HepG2 (cell line): ENCODE results near the gene TMF1. TPM values are rescaled to one million over a fixed set of nuclear protein-coding genes. Genes with fewer than 3 reads are reported as not detected.

Source experiments
- HOXA3 ChIP-seq: sonication (generic); formaldehyde crosslinking; IDR thresholded peaks from 2 replicates; pipeline ENCODE4 v1.5.0; 2020; ENCODE audit warnings: missing genetic modification reagents
- PLRG1 ChIP-seq: fragments of 450-650 bp; conservative IDR thresholded peaks from 2 replicates; pipeline ENCODE4 v1.6.1; 2016
- SCMH1 ChIP-seq: sonication (generic); formaldehyde crosslinking; IDR thresholded peaks from 2 replicates; pipeline ENCODE4 v1.9.0; 2021; ENCODE audit warnings: missing genetic modification reagents, mild to moderate bottlenecking, borderline replicate concordance
- SNAPC2 ChIP-seq: sonication (generic); formaldehyde crosslinking; IDR thresholded peaks from 2 replicates; pipeline ENCODE4 v1.8.1; 2022; ENCODE audit warnings: mild to moderate bottlenecking, missing genetic modification reagents
- THRA ChIP-seq: sonication (generic); formaldehyde crosslinking; IDR thresholded peaks from 2 replicates; pipeline ENCODE4 v1.4.0; 2020; ENCODE audit warnings: missing genetic modification reagents, borderline replicate concordance
- ZBTB40 ChIP-seq, 2 experiments: fragments of 450-650 bp in 1 of 2; sonication (generic) in 1 of 2; formaldehyde crosslinking in 1 of 2; IDR thresholded peaks; 2 replicates each; pipeline versions ENCODE4 v1.6.1 to v1.8.0; 2016 to 2022; ENCODE audit warnings: antibody characterized with exemption in 1 of 2, mild to moderate bottlenecking in 1 of 2, missing genetic modification reagents in 1 of 2
- ZBTB46 ChIP-seq: sonication (generic); formaldehyde crosslinking; IDR thresholded peaks from 2 replicates; pipeline ENCODE4 v1.4.0; 2020; ENCODE audit warnings: mild to moderate bottlenecking, missing genetic modification reagents, borderline replicate concordance
- ZNF558 ChIP-seq: sonication (generic); formaldehyde crosslinking; IDR thresholded peaks from 2 replicates; pipeline ENCODE4 v1.9.0; 2022; ENCODE audit warnings: mild to moderate bottlenecking, missing genetic modification reagents, borderline replicate concordance
- polyA plus RNA-seq, 8 experiments: library from polyadenylated mRNA; depleted of rRNA in 3 of 8; stranded (reverse) in 7 of 8; unstranded in 1 of 8; fragments of >200 nt; fragmentation: Illumina TruSeq in 4 of 8; extraction: Trizol in 4 of 8; gene quantifications; 2 replicates each; pipeline versions ENCODE4 v1.2.1 to v1.2.3, GENCODE V29; 2011 to 2016; ENCODE audit warnings: low read depth in 4 of 8, missing spikeins in 1 of 8, mixed read lengths in 1 of 8; ENCODE audit not compliant: insufficient read depth in 1 of 8
- total RNA-seq, 5 experiments: library from RNA; depleted of rRNA; stranded (reverse); fragments of >200 nt; fragmentation: Illumina TruSeq; extraction: Trizol; gene quantifications; 2 replicates each; pipeline ENCODE4 v1.2.3, GENCODE V29; 2016; ENCODE audit warnings: low read depth in 1 of 5
- TF ChIP-seq, protein P1 (sequence below): sonication (generic); formaldehyde crosslinking; IDR thresholded peaks from 2 replicates; pipeline ENCODE4 v1.4.0; 2020; ENCODE audit warnings: mild to moderate bottlenecking, missing genetic modification reagents
- TF ChIP-seq, protein P2 (sequence below): sonication (generic); formaldehyde crosslinking; IDR thresholded peaks from 2 replicates; pipeline ENCODE4 v1.5.0; 2020; ENCODE audit warnings: missing genetic modification reagents

Gene TMF1
- total and polyA plus RNA-seq, 2 of the 13 experiments (the other 11 are each of a cell fraction or from before 2014, with no cell fraction given): 12.1 to 38.4 TPM

DNA sequence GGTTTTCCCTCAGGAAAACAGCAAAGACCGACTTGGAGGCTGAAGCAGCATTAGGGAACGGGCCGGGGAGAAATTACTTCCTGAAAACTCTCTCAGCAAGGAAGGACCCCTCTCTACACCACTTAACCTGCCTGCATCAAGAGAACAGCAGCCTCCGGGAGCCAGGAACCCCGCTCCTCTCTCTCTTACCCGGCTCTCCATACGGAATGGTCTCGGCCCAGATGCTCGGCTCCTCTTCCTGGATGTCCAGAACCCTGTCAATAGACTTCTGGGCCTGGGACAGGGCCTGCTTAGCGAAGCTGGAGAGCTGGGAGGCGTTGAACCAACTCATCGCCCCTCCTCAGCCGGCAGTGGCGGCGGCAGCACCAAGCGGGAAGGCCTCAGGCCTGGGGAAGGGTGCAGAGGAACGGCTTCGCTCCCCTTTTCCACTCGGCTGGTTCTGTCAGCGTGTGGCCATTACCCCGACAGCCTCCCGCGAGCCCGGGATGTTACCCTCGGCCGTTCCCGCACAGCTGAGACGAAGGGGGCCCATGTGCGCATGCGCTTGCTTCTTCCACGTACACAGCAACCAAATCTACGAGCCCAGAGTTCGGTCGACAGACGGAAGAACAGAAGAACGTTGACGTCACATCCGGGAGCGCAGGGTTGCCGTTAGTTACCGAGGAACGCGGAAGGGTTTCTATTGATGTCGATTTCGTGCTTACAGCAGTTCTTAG is at the start of gene TMF1 (continued):
- TF ChIP-seq ZNF558 (CRISPR knock-in tag) (no peak), ZBTB46 (CRISPR knock-in tag) (no peak), PLRG1 (no peak), SNAPC2 (CRISPR knock-in tag) (no peak), ZBTB40 (IDR thresholded peaks at IDR 0.05) (peak; percentile 66), ZBTB40 (CRISPR knock-in tag; IDR thresholded peaks at IDR 0.05) (peak; percentile 78), HOXA3 (CRISPR knock-in tag) (peak; percentile 87), THRA (CRISPR knock-in tag) (no peak; the same call in 1 of the 2 replicates), SCMH1 (CRISPR knock-in tag) (no peak)
- TF ChIP-seq, protein P1, sequence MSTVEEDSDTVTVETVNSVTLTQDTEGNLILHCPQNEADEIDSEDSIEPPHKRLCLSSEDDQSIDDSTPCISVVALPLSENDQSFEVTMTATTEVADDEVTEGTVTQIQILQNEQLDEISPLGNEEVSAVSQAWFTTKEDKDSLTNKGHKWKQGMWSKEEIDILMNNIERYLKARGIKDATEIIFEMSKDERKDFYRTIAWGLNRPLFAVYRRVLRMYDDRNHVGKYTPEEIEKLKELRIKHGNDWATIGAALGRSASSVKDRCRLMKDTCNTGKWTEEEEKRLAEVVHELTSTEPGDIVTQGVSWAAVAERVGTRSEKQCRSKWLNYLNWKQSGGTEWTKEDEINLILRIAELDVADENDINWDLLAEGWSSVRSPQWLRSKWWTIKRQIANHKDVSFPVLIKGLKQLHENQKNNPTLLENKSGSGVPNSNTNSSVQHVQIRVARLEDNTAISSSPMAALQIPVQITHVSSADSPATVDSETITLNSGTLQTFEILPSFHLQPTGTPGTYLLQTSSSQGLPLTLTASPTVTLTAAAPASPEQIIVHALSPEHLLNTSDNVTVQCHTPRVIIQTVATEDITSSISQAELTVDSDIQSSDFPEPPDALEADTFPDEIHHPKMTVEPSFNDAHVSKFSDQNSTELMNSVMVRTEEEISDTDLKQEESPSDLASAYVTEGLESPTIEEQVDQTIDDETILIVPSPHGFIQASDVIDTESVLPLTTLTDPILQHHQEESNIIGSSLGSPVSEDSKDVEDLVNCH: no peak
- TF ChIP-seq, protein P2, sequence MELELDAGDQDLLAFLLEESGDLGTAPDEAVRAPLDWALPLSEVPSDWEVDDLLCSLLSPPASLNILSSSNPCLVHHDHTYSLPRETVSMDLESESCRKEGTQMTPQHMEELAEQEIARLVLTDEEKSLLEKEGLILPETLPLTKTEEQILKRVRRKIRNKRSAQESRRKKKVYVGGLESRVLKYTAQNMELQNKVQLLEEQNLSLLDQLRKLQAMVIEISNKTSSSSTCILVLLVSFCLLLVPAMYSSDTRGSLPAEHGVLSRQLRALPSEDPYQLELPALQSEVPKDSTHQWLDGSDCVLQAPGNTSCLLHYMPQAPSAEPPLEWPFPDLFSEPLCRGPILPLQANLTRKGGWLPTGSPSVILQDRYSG (CRISPR knock-in tag): no peak
